B cell (primary cell): ENCODE results near the gene BDKRB1. TPM values are rescaled to one million over a fixed set of nuclear protein-coding genes. Genes with fewer than 3 reads are reported as not detected.

Experiments
- ATAC-seq: fragments of 200-7000 bp; cut with Tn5 transposase; one replicate; pipeline ENCODE4 v1.10.0; 2021; ENCODE audit warnings: low read depth, mild to moderate bottlenecking, moderate number of reproducible peaks, moderate library complexity
- CTCF ChIA-PET: fragments of 350-600 bp; sonication (Branson Sonifier 250); formaldehyde crosslinking; loops from one replicate; lab custom pipeline; 2021; ENCODE audit warnings: antibody characterized with exemption, inconsistent platforms; lab: Charles Lee
- POLR2A ChIA-PET: fragments of 350-600 bp; sonication (Branson Sonifier 250); formaldehyde crosslinking; loops from one replicate; lab custom pipeline; 2021; ENCODE audit warnings: antibody characterized with exemption; lab: Charles Lee
- DNase-seq: peaks from one replicate; pipeline ENCODE4 v3.0.0; 2013
- H2AFZ ChIP-seq: 2 replicates; pipeline ENCODE4 v1.6.1; 2012; ENCODE audit warnings: mild to moderate bottlenecking, low read depth, low read length; ENCODE audit not compliant: insufficient read depth, poor library complexity, severe bottlenecking
- H3K27ac ChIP-seq, 2 donors: 1 replicate in 1 of 2; 2 replicates in 1 of 2; pipeline ENCODE4 v1.5.1; 2012 to 2013; ENCODE audit warnings: low read length in 2 of 2, mild to moderate bottlenecking in 2 of 2, moderate library complexity in 1 of 2
- H3K27me3 ChIP-seq, 4 experiments: fragments of 200-600 bp in 1 of 4; sonication (generic) in 1 of 4; replicated peaks in 1 of 4; 1 replicate in 2 of 4; 2 replicates in 2 of 4; pipeline versions ENCODE4 v1.6.1 to v1.7.0; 2013 to 2016; ENCODE audit warnings: low read length in 3 of 4, mild to moderate bottlenecking in 2 of 4, mixed read lengths in 1 of 4, moderate library complexity in 1 of 4; ENCODE audit not compliant: insufficient read depth in 4 of 4, control insufficient read depth in 3 of 4; ENCODE audit errors: control extremely low read depth in 1 of 4
- H3K36me3 ChIP-seq, 2 experiments: replicated peaks in 1 of 2; 1 replicate in 1 of 2; 2 replicates in 1 of 2; pipeline versions ENCODE4 v1.6.1 to v1.7.1; 2013; ENCODE audit warnings: low read length in 1 of 2; ENCODE audit not compliant: insufficient read depth in 2 of 2, control insufficient read depth in 1 of 2; ENCODE audit errors: control extremely low read depth in 1 of 2, extremely low read depth in 1 of 2
- H3K4me1 ChIP-seq, 2 donors: fragments of 200-600 bp in 1 of 2; sonication (generic) in 1 of 2; 1 replicate in 1 of 2; 2 replicates in 1 of 2; pipeline versions ENCODE4 v1.5.1 to v1.6.1; 2013 to 2017; ENCODE audit warnings: low read length in 2 of 2; ENCODE audit not compliant: control insufficient read depth in 2 of 2, insufficient read depth in 2 of 2
- H3K4me2 ChIP-seq: replicated peaks from 2 replicates; pipeline ENCODE3; 2012; ENCODE audit warnings: mild to moderate bottlenecking, low read depth, low read length; ENCODE audit not compliant: poor library complexity, severe bottlenecking
- H3K4me3 ChIP-seq, 5 experiments: fragments of 200-600 bp in 1 of 5; sonication (generic) in 1 of 5; 1 replicate in 3 of 5; 2 replicates in 2 of 5; pipeline versions ENCODE4 v1.5.1 to v1.7.0; 2011 to 2016; ENCODE audit warnings: low read length in 4 of 5, mild to moderate bottlenecking in 4 of 5, low read depth in 2 of 5, control low read depth in 1 of 5, moderate library complexity in 1 of 5; ENCODE audit not compliant: insufficient read depth in 1 of 5; ENCODE audit errors: control extremely low read depth in 1 of 5, extremely low read depth in 1 of 5
- H3K79me2 ChIP-seq: fragments of 200-600 bp; sonication (generic); one replicate; pipeline ENCODE4 v1.6.0; 2016; ENCODE audit warnings: low read length; ENCODE audit not compliant: control insufficient read depth, insufficient read depth
- H3K9ac ChIP-seq: fragments of 200-600 bp; sonication (generic); 2 replicates; pipeline ENCODE4 v1.6.1; 2017; ENCODE audit warnings: mild to moderate bottlenecking, low read length, moderate library complexity
- H3K9me3 ChIP-seq, 3 donors: one replicate each; pipeline versions ENCODE4 v1.6.1 to v1.7.1; 2013; ENCODE audit warnings: low read length in 2 of 3; ENCODE audit not compliant: control insufficient read depth in 2 of 3, insufficient read depth in 1 of 3; ENCODE audit errors: control extremely low read depth in 1 of 3
- H4K20me1 ChIP-seq: 2 replicates; pipeline ENCODE4 v1.6.0; 2012; ENCODE audit warnings: mild to moderate bottlenecking, low read length; ENCODE audit not compliant: insufficient read depth, control insufficient read depth, poor library complexity, severe bottlenecking
- H3K27ac Mint-ChIP-seq: one replicate; pipeline ENCODE4 v1.8.0; 2021; ENCODE audit warnings: mixed read lengths
- H3K27me3 Mint-ChIP-seq: one replicate; pipeline ENCODE4 v1.8.0; 2021; ENCODE audit warnings: mixed read lengths
- H3K4me1 Mint-ChIP-seq: one replicate; pipeline ENCODE4 v1.8.0; 2021; ENCODE audit warnings: mixed read lengths
- H3K4me3 Mint-ChIP-seq: one replicate; pipeline ENCODE4 v1.8.0; 2021; ENCODE audit warnings: mixed read lengths
- H3K9me3 Mint-ChIP-seq: one replicate; pipeline ENCODE4 v1.8.0; 2022; ENCODE audit warnings: mixed read lengths; ENCODE audit not compliant: insufficient read depth
- EZH2 ChIP-seq: IDR thresholded peaks from 2 replicates; pipeline ENCODE4 v1.6.1; 2012; ENCODE audit warnings: borderline replicate concordance, low read depth, mild to moderate bottlenecking, moderate library complexity, low read length; ENCODE audit not compliant: insufficient read depth, poor library complexity, severe bottlenecking
- WGBS: methylation state at CpG from one replicate; pipeline ENCODE4 v1.1.5; 2013; ENCODE audit warnings: missing lambda C conversion rate; ENCODE audit not compliant: insufficient coverage; 5-methylcytosine and 5-hydroxymethylcytosine counted together
- intact Hi-C: fragments of 100-400 bp; cut with micrococcal nuclease; formaldehyde crosslinking; loops from one replicate; pipeline ENCODE4 v1.10.0; 2022
- polyA plus RNA-seq: library from polyadenylated mRNA; depleted of rRNA; stranded (reverse); fragments of >200 nt; gene quantifications from 2 replicates; pipeline ENCODE4 v1.2.3, GENCODE V29; 2012
- total RNA-seq, 2 donors: library from RNA; stranded (reverse); fragments of 120-200 nt in 1 of 2; gene quantifications; 1 replicate in 1 of 2; 2 replicates in 1 of 2; pipeline versions ENCODE4 v1.2.3 to v1.2.4, GENCODE V29; 2013 to 2022
- TF ChIP-seq, protein P1 (sequence below): fragments of 200-600 bp; IDR thresholded peaks from one replicate; pipeline ENCODE4 v1.8.0; 2022; ENCODE audit warnings: antibody characterized with exemption, mild to moderate bottlenecking

Gene BDKRB1
- total and polyA plus RNA-seq, 2 donors (not counting 1 experiment from before 2014, with no cell fraction given) = not detected

- ATAC-seq (no peak), DNase-seq (no peak)
- no peaks in the 10 kb centered on the region for H3K79me2 ChIP-seq
- no peak overlapping the region for H3K27ac ChIP-seq
- no peaks in the 10 kb centered on the region for H3K9me3 ChIP-seq
- no peak overlapping the region for H3K4me3 ChIP-seq
- WGBS = no CpG with 5 or more reads among the region's 4 CpGs
- no peak overlapping the region for H3K4me2 ChIP-seq
- H3K27me3 ChIP-seq = no peaks in the 10 kb centered on the region
- no peak for TF ChIP-seq EZH2
- TF ChIP-seq, protein P1, sequence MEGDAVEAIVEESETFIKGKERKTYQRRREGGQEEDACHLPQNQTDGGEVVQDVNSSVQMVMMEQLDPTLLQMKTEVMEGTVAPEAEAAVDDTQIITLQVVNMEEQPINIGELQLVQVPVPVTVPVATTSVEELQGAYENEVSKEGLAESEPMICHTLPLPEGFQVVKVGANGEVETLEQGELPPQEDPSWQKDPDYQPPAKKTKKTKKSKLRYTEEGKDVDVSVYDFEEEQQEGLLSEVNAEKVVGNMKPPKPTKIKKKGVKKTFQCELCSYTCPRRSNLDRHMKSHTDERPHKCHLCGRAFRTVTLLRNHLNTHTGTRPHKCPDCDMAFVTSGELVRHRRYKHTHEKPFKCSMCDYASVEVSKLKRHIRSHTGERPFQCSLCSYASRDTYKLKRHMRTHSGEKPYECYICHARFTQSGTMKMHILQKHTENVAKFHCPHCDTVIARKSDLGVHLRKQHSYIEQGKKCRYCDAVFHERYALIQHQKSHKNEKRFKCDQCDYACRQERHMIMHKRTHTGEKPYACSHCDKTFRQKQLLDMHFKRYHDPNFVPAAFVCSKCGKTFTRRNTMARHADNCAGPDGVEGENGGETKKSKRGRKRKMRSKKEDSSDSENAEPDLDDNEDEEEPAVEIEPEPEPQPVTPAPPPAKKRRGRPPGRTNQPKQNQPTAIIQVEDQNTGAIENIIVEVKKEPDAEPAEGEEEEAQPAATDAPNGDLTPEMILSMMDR = no peak
- ChIA-PET POLR2A (no interaction called here), CTCF (interaction anchor here (3.8 kb wide), 1 partner anchor 9 kb away, joined by 15 read pairs; no protein-coding TSS in a partner anchor)
- Mint-ChIP-seq H3K27ac (no peak overlapping the region), H3K9me3 (no peaks in the 10 kb centered on the region), H3K4me1 (peaks cover 2% of the 10 kb centered on the region), H3K4me3 (no peak overlapping the region), H3K27me3 (no peaks in the 10 kb centered on the region)
- H3K9ac ChIP-seq = no peak overlapping the region
- no peak overlapping the region for H2AFZ ChIP-seq
- no peaks in the 10 kb centered on the region for H3K4me1 ChIP-seq
- no peaks in the 10 kb centered on the region for H4K20me1 ChIP-seq
- intact Hi-C loops = no loop called here
- peaks cover 13 to 54% of the 10 kb centered on the region in 2 experiments for H3K36me3 ChIP-seq
These were observed 51.4 kb downstream of the BDKRB1 start for GRCh38 chr14:96307434-96307833.

DNA sequence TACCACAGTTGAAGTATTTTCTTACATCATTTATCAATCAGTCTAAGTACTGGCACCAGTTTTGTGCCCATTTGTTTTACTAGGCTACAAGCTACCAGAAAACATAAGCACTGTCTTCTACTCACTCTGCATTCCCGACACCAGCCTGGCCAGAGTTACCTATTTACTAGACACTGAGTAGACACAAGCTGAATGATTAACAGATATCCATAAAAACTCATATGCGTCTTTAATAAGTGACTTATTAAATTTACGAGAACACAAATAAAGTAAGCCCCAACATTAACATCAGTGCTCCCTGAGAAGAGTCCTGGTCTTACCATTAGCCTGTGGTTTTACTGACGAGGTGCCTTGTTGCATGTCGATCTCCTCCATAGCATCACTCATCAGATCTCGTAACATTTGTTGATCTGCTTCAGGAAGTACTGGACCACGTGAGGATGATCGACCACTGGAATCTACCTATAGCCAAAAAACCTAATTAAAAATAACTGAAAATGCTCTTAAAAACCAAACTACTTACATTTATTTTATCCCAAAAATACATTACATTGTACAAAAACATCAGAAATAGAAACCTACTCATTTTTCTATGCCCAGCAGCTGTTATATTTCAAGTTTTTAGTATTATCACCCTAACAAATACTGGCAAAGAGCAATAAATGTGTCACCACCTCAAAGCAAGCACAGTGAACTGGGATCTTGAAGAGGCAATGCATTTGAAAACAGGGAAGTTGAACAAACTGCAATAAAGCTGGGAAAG lies 53.3 kb downstream of the BDKRB1 start:
- no peak overlapping the region for H3K4me3 Mint-ChIP-seq

More for the DNA sequence above, 53.3 kb downstream of the BDKRB1 start:
- DNase-seq = no peak
- H3K4me1 ChIP-seq = no peaks in the 10 kb centered on the region
- no peaks in the 10 kb centered on the region for H3K9me3 ChIP-seq
- H3K4me2 ChIP-seq = no peak overlapping the region
- no peak overlapping the region for H3K9ac ChIP-seq
- intact Hi-C loops = no loop called here
- Mint-ChIP-seq H3K4me1 (no peaks in the 10 kb centered on the region), H3K9me3 (no peaks in the 10 kb centered on the region), H3K27ac (no peak overlapping the region), H3K27me3 (no peaks in the 10 kb centered on the region)
- no peak overlapping the region for H3K4me3 ChIP-seq
- H2AFZ ChIP-seq = no peak overlapping the region
- 99% methylated on average over 7 of the region's 8 CpGs for WGBS
- ChIA-PET CTCF (interaction anchor here (1.0 to 3.8 kb wide), 2 partner anchors 11 to 115 kb away, joined by 3 to 15 read pairs; no protein-coding TSS in a partner anchor), POLR2A (no interaction called here)
- ATAC-seq = no peak
- no peaks in the 10 kb centered on the region for H3K27me3 ChIP-seq
- H3K79me2 ChIP-seq = no peaks in the 10 kb centered on the region
- H4K20me1 ChIP-seq = no peaks in the 10 kb centered on the region
- TF ChIP-seq EZH2 = no peak
- TF ChIP-seq, protein P1 = no peak
- no peak overlapping the region for H3K27ac ChIP-seq
- peaks cover 13 to 64% of the 10 kb centered on the region in 2 experiments for H3K36me3 ChIP-seq
